ENCODE data around the gene KDELR3. TPM values are rescaled to one million over a fixed set of nuclear protein-coding genes. Genes with fewer than 3 reads are reported as not detected.

Gene KDELR3
- total and polyA plus RNA-seq, 10 donors = 1.00 to 4.9 (median 2.9) TPM

GRCh38 chr22:38443628-38444521 is 24.0 kb upstream of the KDELR3 start:
- Histone ChIP-seq H3K4me3 (no peak overlapping the region), H3K36me3 (no peaks in the 10 kb centered on the region), H3K27ac (no peak overlapping the region), H3K9me3 (no peaks in the 10 kb centered on the region), H3K4me1 (no peaks in the 10 kb centered on the region), H3K27me3 (replicated peaks in 1 of 7) (peaks cover 0 to 71% (median 11%) of the 10 kb centered on the region in 7 donors)
- WGBS, 5 donors = 58 to 66% (median 62%) methylated on average over 18 to 21 of the region's 21 CpGs
- intact Hi-C loops (cut with DNase I; ENCODE audit: low total_unique reads) = no loop called here
- TF ChIP-seq POLR2A (IDR thresholded peaks at IDR 0.05) (no peak), CTCF (IDR thresholded peaks at IDR 0.05 in 8 of 11, conservative IDR thresholded peaks at IDR 0.05 in 3 of 11) (no peak), POLR2AphosphoS5 (IDR thresholded peaks at IDR 0.05) (no peak)
- DNase-seq = no peak

GRCh38 chr22:38444783-38445182 is 23.1 kb upstream of the KDELR3 start:
- Histone ChIP-seq H3K4me1 (no peaks in the 10 kb centered on the region), H3K36me3 (no peaks in the 10 kb centered on the region), H3K4me3 (no peak overlapping the region), H3K27me3 (replicated peaks in 1 of 7) (peaks cover 0 to 80% (median 20%) of the 10 kb centered on the region in 7 donors), H3K9me3 (no peaks in the 10 kb centered on the region), H3K27ac (no peak overlapping the region)
- DNase-seq = no peak
- no peak for TF ChIP-seq POLR2AphosphoS5 (IDR thresholded peaks at IDR 0.05)
- no peak for TF ChIP-seq POLR2A (IDR thresholded peaks at IDR 0.05)
- TF ChIP-seq CTCF (IDR thresholded peaks at IDR 0.05 in 8 of 11, conservative IDR thresholded peaks at IDR 0.05 in 3 of 11) = no peak
- 85 to 91% (median 88%) methylated on average over 10 of the region's 10 CpGs for WGBS, 5 donors
- intact Hi-C loops (cut with DNase I; ENCODE audit: low total_unique reads) = no loop called here

- Histone ChIP-seq H3K36me3 (no peaks in the 10 kb centered on the region), H3K27ac (no peak overlapping the region), H3K27me3 (replicated peaks in 1 of 7) (peaks cover 0 to 81% (median 27%) of the 10 kb centered on the region in 7 donors), H3K4me1 (no peaks in the 10 kb centered on the region), H3K4me3 (no peak overlapping the region), H3K9me3 (no peaks in the 10 kb centered on the region)
- TF ChIP-seq CTCF (IDR thresholded peaks at IDR 0.05 in 8 of 11, conservative IDR thresholded peaks at IDR 0.05 in 3 of 11) (no peak), POLR2A (IDR thresholded peaks at IDR 0.05) (no peak), POLR2AphosphoS5 (IDR thresholded peaks at IDR 0.05) (no peak)
- DNase-seq = no peak
- intact Hi-C loops (cut with DNase I; ENCODE audit: low total_unique reads) = no loop called here
- 38 to 71% (median 67%) methylated on average over 4 to 9 of the region's 9 CpGs for WGBS, 5 donors
Observed at GRCh38 chr22:38446018-38446601, 21.8 kb upstream of the KDELR3 start.

All from spleen (tissue), 11 donors.